GM13976 (cell line): ENCODE results near the gene SPATA12.

Source experiments
- DNase-seq: peaks from one replicate; pipeline ENCODE4 v3.0.0; 2012; ENCODE audit warnings: low spot score
- in situ Hi-C: fragments of 300-500 bp; cut with MboI; formaldehyde crosslinking; loops from one replicate; pipeline ENCODE4 v1.12.0; 2022; ENCODE audit warnings: low sequenced_read_pairs, mixed read lengths, inconsistent platforms; ENCODE audit not compliant: unreplicated experiment
- TF ChIP-seq, protein P1 (sequence below): IDR thresholded peaks from 2 replicates; pipeline ENCODE4 v1.5.1; 2012; ENCODE audit warnings: borderline replicate concordance, mild to moderate bottlenecking; ENCODE audit not compliant: insufficient read depth; ENCODE audit errors: extremely low read depth, missing control alignments, control extremely low read depth

SPATA12 gene

DNA sequence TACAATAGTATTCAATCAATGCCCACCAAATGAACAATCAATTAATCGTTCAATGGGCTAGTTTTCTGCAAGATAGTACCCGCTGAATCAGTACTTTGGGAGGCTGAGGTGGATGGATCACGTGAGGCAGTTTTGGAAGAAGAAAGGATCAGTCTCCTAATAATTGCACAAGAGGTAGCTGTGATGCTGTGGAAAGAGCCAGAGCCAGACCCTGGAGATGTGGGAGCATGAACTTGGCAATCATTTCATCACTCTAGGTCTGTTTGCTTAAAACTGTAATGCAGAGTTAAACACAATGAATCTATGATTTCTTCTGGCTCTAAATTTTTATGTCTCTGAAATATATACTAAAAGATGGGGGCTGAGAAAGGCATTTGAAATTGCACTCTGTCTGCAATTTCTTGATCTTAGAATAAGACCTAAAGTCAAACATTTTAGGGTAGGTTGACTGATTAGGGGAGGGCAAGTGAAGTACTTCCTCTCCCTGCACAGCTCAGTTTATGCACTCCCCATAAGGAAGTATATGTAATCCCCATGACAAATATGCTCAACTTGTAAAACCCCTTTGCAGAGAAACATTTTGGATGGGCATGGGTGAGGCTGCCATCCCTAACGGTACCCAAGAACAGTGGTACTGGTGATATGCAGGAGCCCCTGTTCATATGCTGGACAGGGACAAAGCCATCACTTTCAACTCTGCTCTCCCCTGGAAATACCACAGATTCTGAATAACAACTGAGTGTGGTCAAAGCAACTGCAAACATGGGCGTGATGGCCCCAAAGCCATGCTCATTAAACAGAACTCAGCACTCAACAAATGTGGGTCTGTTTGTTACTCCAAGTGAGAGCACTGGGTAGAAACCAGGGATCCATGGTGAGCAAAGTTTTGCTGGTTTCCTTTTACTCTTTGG lies 28.6 kb upstream of the SPATA12 start:
- in situ Hi-C loops, result no loop called here
- TF ChIP-seq, protein P1, sequence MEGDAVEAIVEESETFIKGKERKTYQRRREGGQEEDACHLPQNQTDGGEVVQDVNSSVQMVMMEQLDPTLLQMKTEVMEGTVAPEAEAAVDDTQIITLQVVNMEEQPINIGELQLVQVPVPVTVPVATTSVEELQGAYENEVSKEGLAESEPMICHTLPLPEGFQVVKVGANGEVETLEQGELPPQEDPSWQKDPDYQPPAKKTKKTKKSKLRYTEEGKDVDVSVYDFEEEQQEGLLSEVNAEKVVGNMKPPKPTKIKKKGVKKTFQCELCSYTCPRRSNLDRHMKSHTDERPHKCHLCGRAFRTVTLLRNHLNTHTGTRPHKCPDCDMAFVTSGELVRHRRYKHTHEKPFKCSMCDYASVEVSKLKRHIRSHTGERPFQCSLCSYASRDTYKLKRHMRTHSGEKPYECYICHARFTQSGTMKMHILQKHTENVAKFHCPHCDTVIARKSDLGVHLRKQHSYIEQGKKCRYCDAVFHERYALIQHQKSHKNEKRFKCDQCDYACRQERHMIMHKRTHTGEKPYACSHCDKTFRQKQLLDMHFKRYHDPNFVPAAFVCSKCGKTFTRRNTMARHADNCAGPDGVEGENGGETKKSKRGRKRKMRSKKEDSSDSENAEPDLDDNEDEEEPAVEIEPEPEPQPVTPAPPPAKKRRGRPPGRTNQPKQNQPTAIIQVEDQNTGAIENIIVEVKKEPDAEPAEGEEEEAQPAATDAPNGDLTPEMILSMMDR, result no peak
- no peak for DNase-seq

DNA sequence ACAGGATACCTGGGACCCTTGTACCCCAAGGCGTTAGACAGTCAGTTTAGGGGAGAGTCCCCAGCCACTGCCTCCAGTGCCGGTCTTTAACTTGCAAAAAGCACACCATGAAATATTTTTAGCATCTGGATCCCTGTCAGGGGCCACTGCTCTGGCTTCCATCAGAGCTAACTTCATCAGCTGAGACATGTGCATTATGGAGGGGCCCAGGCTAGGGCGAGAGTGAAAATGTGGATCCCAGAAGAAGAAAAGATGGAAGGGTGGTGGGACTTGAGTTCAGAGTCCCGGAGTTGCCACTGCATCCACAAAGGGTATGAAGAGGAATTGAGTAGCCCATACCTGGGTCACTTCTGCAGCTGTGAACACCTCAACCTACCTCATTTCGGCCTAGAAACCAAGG lies 23.5 kb upstream of the SPATA12 start:
- in situ Hi-C loops, result no loop called here
- no peak for DNase-seq
- TF ChIP-seq, protein P1, result no peak

DNA sequence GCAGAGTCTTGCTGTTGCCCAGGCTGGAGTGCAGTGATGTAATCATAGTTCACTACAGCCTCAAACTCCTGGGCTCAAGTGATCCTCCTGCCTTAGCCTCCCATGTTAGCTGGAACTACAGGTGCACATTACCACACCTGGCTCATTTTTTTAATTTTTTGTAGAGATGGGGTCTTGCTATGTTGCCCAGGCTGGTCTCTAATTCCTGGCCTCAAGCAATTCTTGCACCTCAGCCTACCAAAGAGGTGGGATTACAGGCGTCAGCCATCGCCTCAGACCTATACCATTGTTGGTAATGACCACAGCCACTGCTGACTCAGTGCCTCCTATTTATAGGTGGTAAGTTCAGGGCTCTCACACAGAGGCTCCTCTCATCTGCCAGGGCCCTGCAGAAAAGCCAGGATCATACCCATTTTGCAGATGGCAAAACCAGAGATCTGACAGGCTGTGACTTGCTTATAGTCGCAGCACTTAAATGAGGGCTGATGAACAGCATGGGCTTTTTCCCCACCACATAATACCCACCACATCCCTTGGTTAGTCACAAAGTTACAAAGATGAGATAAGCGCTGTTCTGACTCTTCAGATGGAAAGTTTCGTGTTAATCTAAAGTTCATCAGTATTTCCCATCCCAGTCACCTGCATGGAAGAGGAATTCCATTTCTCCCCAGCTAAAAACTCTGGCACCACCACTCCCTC lies 21.8 kb upstream of the SPATA12 start:
- TF ChIP-seq, protein P1, result no peak
- no peak for DNase-seq
- in situ Hi-C loops, result no loop called here

DNA sequence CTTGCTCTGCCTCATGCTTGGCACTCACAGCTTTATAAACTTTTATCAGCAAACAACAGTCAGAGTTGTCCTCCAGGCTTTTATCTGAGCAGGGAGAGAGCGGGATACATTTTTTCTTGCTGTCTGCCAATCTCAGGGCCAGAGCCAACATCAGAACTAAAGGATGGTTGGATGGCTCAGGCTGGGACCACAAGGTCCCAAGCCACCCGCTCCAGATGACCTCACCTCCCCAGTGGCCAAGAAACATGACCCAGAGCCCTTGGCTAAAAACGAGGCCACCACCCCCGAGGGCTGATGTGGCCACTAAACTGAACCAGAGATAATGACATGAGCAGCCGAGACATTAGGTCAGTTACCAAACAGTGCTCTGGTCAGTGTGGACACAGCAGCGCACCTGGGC lies 18.8 kb upstream of the SPATA12 start:
- no peak for DNase-seq
- TF ChIP-seq, protein P1, result no peak
- in situ Hi-C loops, result no loop called here

DNA sequence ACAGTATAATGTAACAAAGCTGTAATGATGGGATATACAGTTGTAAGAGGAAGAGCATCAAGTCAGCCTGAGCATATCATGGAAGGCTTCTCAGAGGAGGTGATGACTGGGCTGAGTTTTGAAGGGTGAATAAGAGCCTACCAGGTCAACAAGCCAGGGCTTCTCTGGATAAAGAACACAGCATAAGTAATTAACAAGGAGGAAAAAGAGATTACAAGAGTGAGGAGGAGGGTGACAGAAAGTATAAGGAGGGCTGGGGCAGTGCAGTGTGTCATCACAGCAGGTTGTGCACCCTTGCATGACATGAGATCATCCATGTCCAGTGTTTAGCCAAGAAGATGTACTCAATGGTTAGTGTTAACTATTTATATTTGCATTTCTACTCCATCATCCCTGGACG lies 16.9 kb upstream of the SPATA12 start:
- TF ChIP-seq, protein P1, result no peak
- in situ Hi-C loops, result no loop called here
- no peak for DNase-seq

DNA sequence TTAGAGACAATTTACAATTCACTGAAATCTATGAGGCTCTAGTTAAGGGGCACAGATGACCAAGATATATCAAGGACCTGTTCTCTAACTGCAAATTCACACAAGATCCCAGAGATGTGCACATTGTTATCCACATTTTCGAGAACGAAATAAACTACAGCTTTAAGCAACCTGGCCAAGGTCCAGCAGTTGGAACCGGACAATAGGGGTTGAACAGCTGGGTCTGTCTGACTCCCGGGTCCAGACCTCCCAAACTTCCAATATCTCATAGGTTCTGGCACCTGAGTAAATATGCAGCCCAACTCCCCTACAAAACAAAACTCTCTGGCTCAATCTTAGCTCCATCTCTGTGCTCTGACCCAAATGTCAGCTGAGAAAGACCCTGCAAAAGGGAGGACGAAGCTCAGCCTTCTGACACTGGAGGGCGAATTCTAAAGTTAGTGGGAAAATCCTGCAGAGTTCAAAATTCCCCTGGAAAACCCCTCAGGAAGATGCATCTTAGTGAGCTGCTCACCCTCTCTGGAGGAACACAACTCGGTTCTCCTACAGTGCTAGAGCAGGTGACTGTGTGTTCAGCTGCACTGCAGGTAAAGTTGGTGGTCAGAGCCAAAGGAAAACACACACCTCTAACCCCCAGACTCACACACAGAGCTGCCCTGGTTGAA lies 14.2 kb upstream of the SPATA12 start:
- in situ Hi-C loops, result no loop called here
- TF ChIP-seq, protein P1, result no peak
- DNase-seq, result no peak
